GM18907 (cell line): ENCODE data around the gene INPP4B.

Experiments
- ATAC-seq: cut with Tn5 transposase; IDR thresholded peaks from one replicate; pipeline ENCODE4 v1.9.1; 2021; ENCODE audit warnings: mild to moderate bottlenecking, moderate library complexity; ENCODE audit not compliant: unreplicated experiment

Gene INPP4B

DNA sequence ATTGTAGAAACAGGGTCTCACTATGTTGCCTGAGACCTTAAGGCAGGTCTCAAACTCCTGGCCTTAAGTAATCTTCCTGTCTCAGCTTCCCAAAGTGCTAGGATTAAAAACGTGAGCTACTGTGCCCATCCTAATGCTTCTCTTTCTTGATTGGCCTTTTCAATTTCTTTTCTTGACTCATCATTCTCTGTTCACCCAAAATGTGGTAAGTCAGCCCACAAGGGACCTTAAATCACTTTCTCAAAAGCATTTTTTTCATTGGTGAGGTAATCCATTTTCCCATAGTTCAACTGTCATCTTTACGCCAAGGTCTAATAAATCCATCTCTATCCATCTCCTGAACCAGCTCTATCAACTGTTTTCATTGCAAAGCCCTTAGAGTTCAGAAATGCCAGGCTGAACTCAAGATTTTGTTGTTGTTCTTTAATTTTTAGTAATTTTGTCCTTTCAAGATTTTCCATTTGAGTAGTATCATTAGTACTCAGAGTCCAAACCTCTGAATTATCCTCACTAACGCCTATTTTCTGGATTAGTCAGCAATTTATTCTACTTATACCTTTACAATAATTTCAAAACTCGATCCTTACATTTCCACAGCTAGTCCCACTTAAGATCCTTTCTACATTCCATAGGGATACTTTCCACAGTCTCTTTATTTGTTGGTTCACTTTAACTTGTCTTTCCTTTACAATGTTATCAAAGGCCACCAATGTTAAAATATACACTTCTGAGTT lies 681.2 kb downstream of the INPP4B start:
- no peak for ATAC-seq

GRCh38 chr4:142161086-142161485 lies 685.0 kb downstream of the INPP4B start:
- ATAC-seq, result no peak

- ATAC-seq, result no peak
Observed at GRCh38 chr4:142160509-142160908, 685.6 kb downstream of the INPP4B start.

DNA sequence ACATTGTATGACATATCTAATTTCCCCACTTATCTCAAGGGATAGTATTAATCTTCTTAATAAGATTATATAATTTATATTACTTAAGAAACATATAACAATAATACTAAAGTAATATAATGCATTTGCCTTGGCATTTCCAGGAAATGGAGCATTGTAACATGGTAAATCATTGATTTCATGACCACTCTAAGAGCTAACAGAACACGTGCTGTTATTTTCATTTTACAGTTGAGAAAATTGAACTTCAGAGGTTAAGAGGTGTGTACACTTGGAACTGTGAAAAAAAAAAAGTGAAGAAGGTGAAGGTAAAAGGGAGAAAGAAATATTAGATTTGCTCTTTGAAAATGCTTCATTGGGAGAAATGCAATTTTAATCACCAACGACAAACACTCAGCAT lies 687.1 kb downstream of the INPP4B start:
- no peak for ATAC-seq

GRCh38 chr4:142156256-142156655 lies 689.8 kb downstream of the INPP4B start:
- no peak for ATAC-seq

DNA sequence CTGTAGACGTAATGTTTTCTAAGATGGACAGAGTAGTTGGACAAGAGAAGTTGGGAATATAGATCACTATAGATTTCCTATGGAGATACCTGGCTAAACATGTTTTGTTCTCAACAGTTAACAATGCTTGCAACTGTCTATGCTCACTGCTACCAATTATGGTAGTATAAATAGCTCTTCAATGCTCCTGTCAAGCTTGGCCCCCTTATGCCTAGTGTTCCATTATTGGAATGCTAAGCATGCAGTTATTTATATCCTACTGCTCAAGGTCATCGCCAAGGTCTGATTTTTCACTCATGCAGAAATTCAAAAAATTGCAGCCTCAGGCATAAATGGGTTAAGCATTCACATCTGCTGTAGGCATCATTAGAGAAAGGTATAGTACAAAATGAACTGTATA lies 690.8 kb downstream of the INPP4B start:
- no peak for ATAC-seq

- ATAC-seq, result no peak
Observed at GRCh38 chr4:142150483-142150882, 695.6 kb downstream of the INPP4B start.

- ATAC-seq, result no peak
Observed at GRCh38 chr4:142144813-142145212, 701.3 kb downstream of the INPP4B start.

GRCh38 chr4:142142366-142143054 lies 703.6 kb downstream of the INPP4B start:
- ATAC-seq, result no peak

- no peak for ATAC-seq
Observed at GRCh38 chr4:142141224-142141623, 704.9 kb downstream of the INPP4B start.

DNA sequence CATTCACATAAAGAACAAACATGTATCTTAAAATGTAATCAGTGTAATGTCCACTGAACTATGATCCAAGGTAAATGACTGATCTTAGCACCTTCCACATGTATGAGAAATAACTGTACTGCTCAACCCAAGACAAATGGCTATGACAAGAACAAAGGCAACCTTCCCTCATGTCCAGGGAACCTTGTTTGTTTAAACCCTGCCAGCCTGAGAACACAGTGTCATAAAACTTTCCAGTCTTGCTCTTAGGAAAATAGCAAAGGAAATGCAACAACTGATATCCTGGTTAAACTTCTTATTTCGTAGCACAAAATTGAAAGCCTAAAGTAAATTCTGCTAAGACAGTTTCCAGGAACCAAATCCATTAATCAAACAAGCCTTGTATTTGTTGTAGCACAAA lies 715.4 kb downstream of the INPP4B start:
- ATAC-seq, result no peak

DNA sequence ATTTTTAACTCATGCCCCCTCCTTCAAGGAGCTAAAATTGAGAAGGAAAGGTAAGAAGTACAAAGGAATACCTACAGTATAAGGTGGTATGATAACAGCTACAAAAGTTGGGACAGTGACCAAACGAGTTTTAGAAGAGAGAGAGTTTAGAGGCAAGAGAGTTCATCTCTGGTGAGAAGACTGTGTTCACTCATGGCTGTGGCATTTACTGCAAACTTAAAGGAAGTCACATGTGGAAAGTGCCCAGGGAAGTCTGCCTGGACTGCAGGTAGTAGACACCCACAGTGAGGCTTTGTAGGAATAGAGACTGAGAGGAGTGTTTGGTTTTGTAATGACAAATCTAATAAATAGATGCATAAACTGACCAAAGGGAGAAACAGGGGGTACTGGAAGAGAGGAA lies 716.2 kb downstream of the INPP4B start:
- ATAC-seq, result no peak

DNA sequence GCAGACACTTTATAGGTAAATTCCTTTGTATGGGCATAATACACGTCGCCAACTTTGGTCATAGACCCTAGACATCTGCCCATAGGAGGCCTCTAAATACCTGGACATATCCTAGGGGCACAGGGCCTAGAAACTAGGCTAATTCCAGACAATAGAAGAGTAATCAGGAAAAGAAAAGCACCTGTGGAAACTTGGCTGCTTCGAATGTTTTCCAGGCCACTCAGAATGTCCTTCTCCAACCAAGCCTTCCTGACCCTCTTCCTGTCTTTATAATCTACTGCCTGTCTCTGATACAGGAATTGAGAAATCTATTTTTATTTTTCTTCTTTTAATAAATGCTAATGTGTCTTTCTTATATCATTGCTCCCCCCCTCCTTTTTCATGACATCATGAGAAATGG lies 716.6 kb downstream of the INPP4B start:
- no peak for ATAC-seq

DNA sequence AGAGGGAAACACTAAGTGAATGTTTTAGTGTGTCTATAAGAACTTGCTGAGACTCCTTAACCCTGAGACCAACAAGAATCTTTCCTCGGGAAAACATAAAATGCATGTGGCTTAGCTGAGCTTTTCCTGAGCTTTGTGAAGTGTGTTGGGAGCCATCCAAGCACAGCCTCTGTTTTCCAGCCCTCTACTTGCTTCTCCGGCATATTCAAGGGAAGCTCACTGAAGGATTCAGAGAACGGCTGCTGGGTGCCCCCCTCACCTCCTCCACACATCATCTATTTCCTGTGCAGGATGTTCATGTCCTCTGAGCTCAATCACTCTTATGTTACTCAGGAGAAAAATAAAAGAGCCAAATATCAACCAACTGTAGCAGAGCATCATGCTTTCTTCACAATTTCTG lies 717.6 kb downstream of the INPP4B start:
- ATAC-seq, result no peak

GRCh38 chr4:142126890-142127497 lies 719.1 kb downstream of the INPP4B start:
- ATAC-seq, result peak; percentile 77

DNA sequence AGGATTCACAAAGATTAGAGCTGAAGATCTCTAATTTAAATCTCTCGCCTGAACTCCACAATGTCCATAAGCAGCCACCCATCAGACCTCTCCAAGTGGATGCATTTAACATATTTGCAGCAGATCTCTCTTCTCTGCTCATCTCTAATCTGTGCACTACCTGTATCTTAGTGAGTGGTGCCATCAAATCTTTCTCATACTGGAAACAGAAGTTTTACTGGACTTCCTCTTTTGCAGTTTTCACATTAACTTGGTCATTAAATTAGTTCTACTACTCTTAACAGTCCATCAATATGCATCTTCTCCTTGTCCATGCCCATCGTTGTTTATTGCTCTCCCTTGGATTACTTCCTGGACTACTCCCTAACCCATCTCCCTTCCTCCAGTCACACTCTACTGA lies 721.2 kb downstream of the INPP4B start:
- ATAC-seq, result no peak

DNA sequence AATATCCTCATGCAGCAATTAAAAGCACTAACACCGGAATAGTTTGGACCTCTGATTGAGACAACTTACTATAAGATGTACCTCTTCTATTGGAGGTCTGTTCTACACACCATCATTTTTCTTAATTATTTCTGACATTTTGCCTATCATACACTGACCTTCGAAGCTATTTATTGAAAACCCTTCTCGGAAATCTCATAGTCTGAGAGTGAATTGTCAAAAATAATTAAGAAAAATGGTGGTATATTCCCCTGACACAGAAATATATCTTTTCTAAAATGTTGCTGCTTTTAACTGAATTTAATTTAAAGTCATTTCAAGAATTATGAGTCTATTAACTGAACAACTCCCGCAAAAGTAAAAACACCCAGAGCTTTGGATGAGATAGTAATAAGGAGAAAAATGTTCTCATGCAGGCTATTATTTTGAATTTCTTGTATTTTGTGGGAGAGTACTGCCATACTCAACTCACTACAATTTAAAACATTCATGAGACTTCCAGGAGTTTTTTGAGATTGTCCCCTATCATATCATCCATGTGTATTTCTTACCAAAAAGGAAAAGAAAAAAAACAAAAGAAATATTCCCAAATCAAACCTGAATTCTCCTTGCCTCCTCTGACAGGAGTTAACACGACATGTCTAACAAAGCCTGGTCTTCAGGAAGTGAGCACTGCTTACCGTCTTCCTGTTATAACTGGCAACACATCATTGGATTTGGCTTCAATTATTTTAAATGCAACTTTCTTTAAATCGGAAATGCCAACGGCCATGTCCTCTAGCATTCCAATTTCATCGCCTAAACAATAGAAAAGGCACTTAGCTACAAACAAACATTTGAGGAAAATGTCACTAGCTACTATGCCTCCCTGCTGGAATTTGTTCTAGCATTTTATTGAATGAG lies 724.4 kb downstream of the INPP4B start:
- no peak for ATAC-seq

DNA sequence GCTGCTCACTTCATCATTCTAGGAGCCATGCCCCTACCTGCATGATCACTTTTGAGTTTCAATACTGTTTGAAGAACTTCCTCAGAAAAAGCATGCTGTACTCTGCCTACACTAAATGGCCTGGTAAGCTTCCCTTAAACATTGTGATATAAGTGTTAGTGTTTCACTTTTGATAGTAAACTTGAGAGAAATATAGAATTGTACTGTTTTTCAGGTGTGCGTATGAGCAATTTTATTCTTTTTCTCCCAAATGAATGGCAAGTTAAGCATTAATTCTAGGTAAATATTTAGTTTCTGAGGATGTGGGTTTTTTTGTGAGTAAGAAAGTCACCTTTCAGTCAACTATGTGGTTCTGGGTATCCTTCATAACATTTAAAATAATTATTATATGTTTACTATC lies 725.2 kb downstream of the INPP4B start:
- peak; percentile 83 for ATAC-seq

DNA sequence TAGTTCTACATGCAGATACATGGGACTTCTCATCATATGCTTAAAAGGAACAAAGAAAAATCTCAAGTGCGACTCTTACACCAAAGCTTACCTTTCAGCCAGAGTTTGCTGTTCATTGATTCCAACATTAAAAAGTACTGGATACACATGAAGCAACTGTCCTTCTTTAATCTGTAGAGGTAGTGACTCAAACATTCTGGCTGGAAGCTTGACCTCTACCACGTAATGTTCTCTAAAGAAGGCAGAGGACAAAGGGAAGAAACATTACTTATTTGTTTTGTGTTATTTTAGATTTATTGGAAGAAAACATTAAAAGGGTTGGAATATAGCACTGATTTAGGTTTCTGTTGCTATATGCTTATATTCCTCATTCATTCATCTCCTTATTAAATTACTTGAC lies 733.6 kb downstream of the INPP4B start:
- ATAC-seq, result no peak

- ATAC-seq, result no peak
Observed at GRCh38 chr4:142110136-142110535, 736.0 kb downstream of the INPP4B start.

DNA sequence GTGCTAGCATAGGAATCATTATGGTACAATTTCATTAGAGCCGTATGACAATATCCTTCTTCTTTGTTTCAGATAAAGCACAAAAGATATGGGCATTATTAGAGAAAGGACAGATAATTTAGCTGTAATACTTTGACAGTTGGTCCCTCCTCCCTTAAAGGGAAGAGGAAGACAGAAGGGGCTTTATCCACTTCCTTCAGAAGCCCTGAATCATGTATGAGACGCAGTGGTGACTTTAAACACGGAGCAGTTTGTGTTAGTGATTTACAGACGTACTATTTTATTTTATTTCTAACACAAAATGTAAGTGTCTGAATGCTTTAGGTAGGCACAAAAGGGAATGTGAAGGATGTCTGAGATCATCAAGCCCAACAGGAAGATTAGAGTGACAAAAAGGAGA lies 742.1 kb downstream of the INPP4B start:
- no peak for ATAC-seq
